ENCODE measurements around the gene ACAP3. TPM values are rescaled to one million over a fixed set of nuclear protein-coding genes. Genes with fewer than 3 reads are reported as not detected.

The ACAP3 gene
- total and polyA plus RNA-seq, 5 donors from 2014 or later: 2.7 to 75.5 (median 4.3) TPM

DNA sequence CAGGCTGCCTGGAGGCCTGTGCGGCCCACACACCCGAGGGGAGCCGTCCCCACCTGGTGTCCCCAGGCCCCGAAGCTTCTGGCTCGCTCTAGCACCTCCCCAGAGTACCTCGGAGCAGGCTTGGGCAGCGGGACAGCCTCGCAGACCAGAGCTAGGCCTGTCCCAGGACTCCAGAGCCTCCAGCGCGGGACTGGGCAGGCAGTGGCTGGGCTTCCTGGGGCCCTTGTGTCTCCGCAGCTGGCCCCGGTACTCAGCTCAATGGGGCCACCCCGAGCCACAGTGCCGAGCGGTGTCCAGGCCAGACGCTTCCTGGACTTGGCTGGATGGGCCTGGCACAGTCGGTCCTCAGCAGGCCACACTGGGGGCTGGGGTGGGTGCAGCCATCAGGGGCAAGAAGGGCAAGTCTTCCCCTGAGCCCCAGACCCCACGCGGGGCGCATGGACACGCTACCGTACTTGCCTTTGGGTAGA is 22.6 kb downstream of the ACAP3 start:
- ATAC-seq (ENCODE audit: low read depth in 2 of 2): no peak
- DNase-seq: no peak
- peaks cover 0 to 2% (median 0%) of the 10 kb centered on the region in 7 donors for H3K9me3 Mint-ChIP-seq
- no peak overlapping the region for H3K4me3 Mint-ChIP-seq
- Histone ChIP-seq H3K9me3 (ENCODE audit: control insufficient read depth in 2 of 2, low read length in 2 of 2) (no peaks in the 10 kb centered on the region), H3K27ac (ENCODE audit: insufficient read depth, low read length, poor library complexity, severe bottlenecking) (no peak overlapping the region), H3K27me3 (ENCODE audit: control insufficient read depth, insufficient read depth, low read length) (no peaks in the 10 kb centered on the region), H3K4me1 (ENCODE audit: control insufficient read depth, insufficient read depth, low read length, poor library complexity, severe bottlenecking) (no peaks in the 10 kb centered on the region), H3K36me3 (ENCODE audit: control insufficient read depth, insufficient read depth, low read length) (no peaks in the 10 kb centered on the region), H3K4me3 (ENCODE audit: low read depth, low read length) (no peak overlapping the region)
- H3K4me1 Mint-ChIP-seq: no peaks in the 10 kb centered on the region
- H3K27me3 Mint-ChIP-seq: no peaks in the 10 kb centered on the region
- H3K27ac Mint-ChIP-seq: no peak overlapping the region
- H3K36me3 Mint-ChIP-seq: no peaks in the 10 kb centered on the region

DNA sequence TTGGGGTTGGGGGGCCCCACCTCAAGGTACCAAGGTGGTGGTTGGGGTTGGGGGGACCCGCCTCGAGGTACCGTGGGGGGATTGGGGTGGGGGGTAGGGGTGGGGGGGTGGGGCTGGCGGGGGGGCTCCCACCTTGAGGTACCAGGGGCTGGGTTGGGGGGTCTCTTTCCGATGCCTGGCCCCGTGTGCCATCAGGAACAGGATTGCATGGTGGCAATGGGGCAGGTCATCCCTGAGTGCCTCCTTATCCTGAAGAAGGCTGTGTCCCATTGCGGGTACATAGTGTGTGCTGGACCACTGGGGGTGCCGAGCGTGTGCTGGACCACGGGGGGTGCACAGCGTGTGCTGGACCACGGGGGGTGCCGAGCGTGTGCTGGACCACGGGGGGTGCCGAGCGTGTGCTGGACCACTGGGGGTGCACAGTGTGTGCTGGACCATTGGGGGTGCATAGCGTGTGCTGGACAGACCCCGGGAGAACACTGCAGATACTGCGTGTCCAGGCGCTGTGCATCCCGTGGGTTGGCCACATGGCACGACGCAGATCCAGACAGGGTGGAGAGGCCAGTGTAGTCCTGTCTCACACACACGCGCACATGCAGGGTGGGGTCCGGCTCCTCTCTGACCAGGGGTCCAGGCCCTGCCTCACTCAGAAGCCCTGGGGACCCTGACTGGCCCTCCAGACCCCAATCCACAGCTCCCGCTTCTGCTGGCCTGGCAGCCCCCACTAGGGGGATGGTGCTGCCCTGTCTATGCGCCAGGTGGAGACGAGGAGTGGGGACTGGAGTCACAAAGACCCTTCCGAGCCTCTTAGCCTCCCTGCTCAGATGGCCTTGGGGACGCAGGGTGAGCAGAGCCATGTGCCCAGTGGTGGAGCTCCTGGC is 23.3 kb downstream of the ACAP3 start:
- Histone ChIP-seq H3K36me3 (ENCODE audit: control insufficient read depth, insufficient read depth, low read length) (no peaks in the 10 kb centered on the region), H3K27me3 (ENCODE audit: control insufficient read depth, insufficient read depth, low read length) (no peaks in the 10 kb centered on the region), H3K4me1 (ENCODE audit: control insufficient read depth, insufficient read depth, low read length, poor library complexity, severe bottlenecking) (no peaks in the 10 kb centered on the region), H3K9me3 (ENCODE audit: control insufficient read depth in 2 of 2, low read length in 2 of 2) (no peaks in the 10 kb centered on the region), H3K4me3 (ENCODE audit: low read depth, low read length) (no peak overlapping the region), H3K27ac (ENCODE audit: insufficient read depth, low read length, poor library complexity, severe bottlenecking) (no peak overlapping the region)
- H3K9me3 Mint-ChIP-seq: peaks cover 0 to 2% (median 0%) of the 10 kb centered on the region in 7 donors
- no peak for DNase-seq
- no peak overlapping the region for H3K27ac Mint-ChIP-seq
- H3K4me3 Mint-ChIP-seq: no peak overlapping the region
- no peaks in the 10 kb centered on the region for H3K27me3 Mint-ChIP-seq
- ATAC-seq (ENCODE audit: low read depth in 2 of 2): no peak
- no peaks in the 10 kb centered on the region for H3K36me3 Mint-ChIP-seq
- no peaks in the 10 kb centered on the region for H3K4me1 Mint-ChIP-seq

- Histone ChIP-seq H3K36me3 (ENCODE audit: control insufficient read depth, insufficient read depth, low read length) (no peaks in the 10 kb centered on the region), H3K4me3 (ENCODE audit: low read depth, low read length) (no peak overlapping the region), H3K9me3 (ENCODE audit: control insufficient read depth in 2 of 2, low read length in 2 of 2) (no peaks in the 10 kb centered on the region), H3K27me3 (ENCODE audit: control insufficient read depth, insufficient read depth, low read length) (no peaks in the 10 kb centered on the region), H3K4me1 (ENCODE audit: control insufficient read depth, insufficient read depth, low read length, poor library complexity, severe bottlenecking) (no peaks in the 10 kb centered on the region), H3K27ac (ENCODE audit: insufficient read depth, low read length, poor library complexity, severe bottlenecking) (no peak overlapping the region)
- Mint-ChIP-seq H3K4me1 (no peaks in the 10 kb centered on the region), H3K27ac (peak overlapping the region in 1 of 3 donors; percentile 20), H3K9me3 (peaks cover 0 to 2% (median 0%) of the 10 kb centered on the region in 7 donors), H3K27me3 (no peaks in the 10 kb centered on the region), H3K4me3 (no peak overlapping the region), H3K36me3 (no peaks in the 10 kb centered on the region)
- no peak for ATAC-seq (ENCODE audit: low read depth in 2 of 2)
- no peak for DNase-seq
These were observed 23.9 kb downstream of the ACAP3 start for GRCh38 chr1:1283821-1284220.

- no peak overlapping the region for H3K4me3 Mint-ChIP-seq
- Histone ChIP-seq H3K4me3 (ENCODE audit: low read depth, low read length) (no peak overlapping the region), H3K9me3 (ENCODE audit: control insufficient read depth in 2 of 2, low read length in 2 of 2) (no peaks in the 10 kb centered on the region), H3K4me1 (ENCODE audit: control insufficient read depth, insufficient read depth, low read length, poor library complexity, severe bottlenecking) (no peaks in the 10 kb centered on the region), H3K27me3 (ENCODE audit: control insufficient read depth, insufficient read depth, low read length) (no peaks in the 10 kb centered on the region), H3K27ac (ENCODE audit: insufficient read depth, low read length, poor library complexity, severe bottlenecking) (no peak overlapping the region), H3K36me3 (ENCODE audit: control insufficient read depth, insufficient read depth, low read length) (no peaks in the 10 kb centered on the region)
- ATAC-seq (ENCODE audit: low read depth in 2 of 2) (no peak), DNase-seq (no peak)
- no peak overlapping the region for H3K27ac Mint-ChIP-seq
- H3K4me1 Mint-ChIP-seq: no peaks in the 10 kb centered on the region
- H3K27me3 Mint-ChIP-seq: no peaks in the 10 kb centered on the region
- no peaks in the 10 kb centered on the region for H3K36me3 Mint-ChIP-seq
- peaks cover 0 to 2% (median 0%) of the 10 kb centered on the region in 7 donors for H3K9me3 Mint-ChIP-seq
These were observed 24.7 kb downstream of the ACAP3 start for GRCh38 chr1:1282998-1283397.

- H3K27me3 ChIP-seq (ENCODE audit: control insufficient read depth, insufficient read depth, low read length): no peaks in the 10 kb centered on the region
- DNase-seq (no peak), ATAC-seq (ENCODE audit: low read depth in 2 of 2) (no peak)
- H3K4me1 Mint-ChIP-seq: no peaks in the 10 kb centered on the region
- no peaks in the 10 kb centered on the region for H3K36me3 Mint-ChIP-seq
- H3K27me3 Mint-ChIP-seq: no peaks in the 10 kb centered on the region
- H3K27ac Mint-ChIP-seq: no peak overlapping the region
- no peak overlapping the region for H3K27ac ChIP-seq (ENCODE audit: insufficient read depth, low read length, poor library complexity, severe bottlenecking)
- no peak overlapping the region for H3K4me3 ChIP-seq (ENCODE audit: low read depth, low read length)
- H3K4me1 ChIP-seq (ENCODE audit: control insufficient read depth, insufficient read depth, low read length, poor library complexity, severe bottlenecking): no peaks in the 10 kb centered on the region
- no peaks in the 10 kb centered on the region for H3K9me3 ChIP-seq (ENCODE audit: control insufficient read depth in 2 of 2, low read length in 2 of 2)
- no peaks in the 10 kb centered on the region for H3K36me3 ChIP-seq (ENCODE audit: control insufficient read depth, insufficient read depth, low read length)
- no peak overlapping the region for H3K4me3 Mint-ChIP-seq
- H3K9me3 Mint-ChIP-seq: peaks cover 0 to 2% (median 0%) of the 10 kb centered on the region in 7 donors
These were observed 26.0 kb downstream of the ACAP3 start for GRCh38 chr1:1281533-1282321.

DNA sequence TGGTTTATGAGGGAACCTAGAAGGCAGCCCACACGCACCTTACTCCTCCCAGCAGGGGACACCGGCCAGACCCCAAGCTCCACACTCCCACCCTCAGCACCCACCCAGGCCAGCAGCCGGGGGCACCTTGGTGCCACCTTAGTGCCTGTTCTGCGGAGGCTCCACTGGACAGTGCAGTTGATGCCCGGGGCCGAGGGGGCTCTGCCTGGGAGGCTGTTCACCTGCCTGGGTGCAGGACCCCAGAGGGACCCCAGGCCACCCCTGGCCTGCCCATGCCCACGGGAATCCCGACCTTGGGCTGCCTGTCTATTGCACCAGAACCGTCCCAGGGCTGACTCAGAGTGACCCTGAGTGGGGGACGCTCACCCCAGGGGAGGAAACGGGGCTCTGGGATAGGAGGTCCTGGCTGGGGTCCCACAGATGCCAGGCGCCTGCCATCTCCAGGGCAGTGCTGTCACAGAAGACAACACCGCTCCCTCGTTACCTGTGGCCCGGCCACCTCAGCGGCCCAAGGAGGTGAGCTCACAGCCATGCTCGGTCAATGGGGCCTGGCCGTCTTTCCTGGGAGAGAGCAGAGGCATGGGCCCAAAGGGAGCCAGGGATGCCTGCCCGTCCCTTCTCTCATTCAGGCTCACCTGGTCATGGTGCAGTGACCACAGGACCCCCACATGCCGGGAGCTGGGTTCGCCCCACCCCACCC is 26.8 kb downstream of the ACAP3 start:
- no peak overlapping the region for H3K4me3 Mint-ChIP-seq
- peak overlapping the region in 1 of 3 donors; percentile 5 for H3K27ac Mint-ChIP-seq
- no peaks in the 10 kb centered on the region for H3K4me1 ChIP-seq (ENCODE audit: control insufficient read depth, insufficient read depth, low read length, poor library complexity, severe bottlenecking)
- ATAC-seq (ENCODE audit: low read depth in 2 of 2) (no peak), DNase-seq (no peak)
- H3K9me3 ChIP-seq (ENCODE audit: control insufficient read depth in 2 of 2, low read length in 2 of 2): no peaks in the 10 kb centered on the region
- H3K36me3 ChIP-seq (ENCODE audit: control insufficient read depth, insufficient read depth, low read length): no peaks in the 10 kb centered on the region
- H3K36me3 Mint-ChIP-seq: no peaks in the 10 kb centered on the region
- H3K27me3 Mint-ChIP-seq: no peaks in the 10 kb centered on the region
- no peak overlapping the region for H3K4me3 ChIP-seq (ENCODE audit: low read depth, low read length)
- H3K4me1 Mint-ChIP-seq: no peaks in the 10 kb centered on the region
- H3K9me3 Mint-ChIP-seq: peaks cover 0 to 2% (median 0%) of the 10 kb centered on the region in 7 donors
- no peak overlapping the region for H3K27ac ChIP-seq (ENCODE audit: insufficient read depth, low read length, poor library complexity, severe bottlenecking)
- H3K27me3 ChIP-seq (ENCODE audit: control insufficient read depth, insufficient read depth, low read length): no peaks in the 10 kb centered on the region

GRCh38 chr1:1279028-1279427 is 28.7 kb downstream of the ACAP3 start:
- DNase-seq: no peak
- no peak overlapping the region for H3K4me3 Mint-ChIP-seq

More at GRCh38 chr1:1279028-1279427, 28.7 kb downstream of the ACAP3 start:
- H3K27ac ChIP-seq (ENCODE audit: insufficient read depth, low read length, poor library complexity, severe bottlenecking): no peak overlapping the region
- no peaks in the 10 kb centered on the region for H3K36me3 ChIP-seq (ENCODE audit: control insufficient read depth, insufficient read depth, low read length)
- H3K9me3 Mint-ChIP-seq: peaks cover 0 to 2% (median 0%) of the 10 kb centered on the region in 7 donors
- peaks cover 8% of the 10 kb centered on the region for H3K4me1 ChIP-seq (ENCODE audit: control insufficient read depth, insufficient read depth, low read length, poor library complexity, severe bottlenecking)
- H3K4me3 ChIP-seq (ENCODE audit: low read depth, low read length): no peak overlapping the region
- no peak for ATAC-seq (ENCODE audit: low read depth in 2 of 2)
- H3K9me3 ChIP-seq (ENCODE audit: control insufficient read depth in 2 of 2, low read length in 2 of 2): no peaks in the 10 kb centered on the region
- peaks cover 0 to 6% (median 0%) of the 10 kb centered on the region in 4 donors for H3K4me1 Mint-ChIP-seq
- no peaks in the 10 kb centered on the region for H3K27me3 Mint-ChIP-seq
- no peaks in the 10 kb centered on the region for H3K27me3 ChIP-seq (ENCODE audit: control insufficient read depth, insufficient read depth, low read length)
- no peak overlapping the region for H3K27ac Mint-ChIP-seq
- H3K36me3 Mint-ChIP-seq: no peaks in the 10 kb centered on the region
